ENCODE data around the gene TULP3.

DNA sequence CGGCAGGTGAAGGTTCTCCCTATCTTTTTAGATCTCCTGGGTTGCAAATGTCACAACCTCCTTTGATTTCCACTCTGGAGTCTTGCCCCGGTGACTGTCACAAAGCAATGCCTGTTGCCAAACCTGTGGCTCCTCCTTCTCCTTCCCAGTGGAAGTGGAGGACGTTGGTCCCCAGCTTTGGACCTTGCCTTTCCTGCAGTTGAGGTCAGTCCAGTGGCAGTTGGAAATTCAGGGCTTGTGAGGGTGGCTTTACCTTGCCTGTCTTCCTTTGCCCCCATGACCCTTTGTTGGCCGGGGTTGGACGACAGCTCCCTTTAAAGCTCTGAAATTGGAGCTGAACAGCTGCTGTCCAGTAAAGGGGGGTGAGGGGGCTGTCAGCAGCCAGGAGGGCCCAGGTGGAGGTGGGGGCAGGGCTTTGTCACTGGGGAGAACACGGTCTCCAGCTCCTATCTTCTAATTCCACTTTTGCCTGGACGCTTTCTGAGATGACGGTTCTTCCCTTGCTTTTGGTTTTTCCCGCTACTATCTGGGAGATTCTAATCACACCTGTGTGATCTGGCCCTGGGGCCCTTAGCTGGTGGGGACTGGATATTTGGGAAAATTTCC, 72.6 kb downstream of the TULP3 start:
- TF ChIP-seq, protein P1, sequence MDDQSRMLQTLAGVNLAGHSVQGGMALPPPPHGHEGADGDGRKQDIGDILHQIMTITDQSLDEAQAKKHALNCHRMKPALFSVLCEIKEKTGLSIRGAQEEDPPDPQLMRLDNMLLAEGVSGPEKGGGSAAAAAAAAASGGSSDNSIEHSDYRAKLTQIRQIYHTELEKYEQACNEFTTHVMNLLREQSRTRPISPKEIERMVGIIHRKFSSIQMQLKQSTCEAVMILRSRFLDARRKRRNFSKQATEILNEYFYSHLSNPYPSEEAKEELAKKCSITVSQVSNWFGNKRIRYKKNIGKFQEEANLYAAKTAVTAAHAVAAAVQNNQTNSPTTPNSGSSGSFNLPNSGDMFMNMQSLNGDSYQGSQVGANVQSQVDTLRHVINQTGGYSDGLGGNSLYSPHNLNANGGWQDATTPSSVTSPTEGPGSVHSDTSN (CRISPR knock-in tag; IDR thresholded peaks at IDR 0.05), result no peak
- no peak for TF ChIP-seq ZBTB7A (tag by site-specific recombination; IDR thresholded peaks at IDR 0.05; ENCODE audit: low read depth)
- TF ChIP-seq, protein P2, sequence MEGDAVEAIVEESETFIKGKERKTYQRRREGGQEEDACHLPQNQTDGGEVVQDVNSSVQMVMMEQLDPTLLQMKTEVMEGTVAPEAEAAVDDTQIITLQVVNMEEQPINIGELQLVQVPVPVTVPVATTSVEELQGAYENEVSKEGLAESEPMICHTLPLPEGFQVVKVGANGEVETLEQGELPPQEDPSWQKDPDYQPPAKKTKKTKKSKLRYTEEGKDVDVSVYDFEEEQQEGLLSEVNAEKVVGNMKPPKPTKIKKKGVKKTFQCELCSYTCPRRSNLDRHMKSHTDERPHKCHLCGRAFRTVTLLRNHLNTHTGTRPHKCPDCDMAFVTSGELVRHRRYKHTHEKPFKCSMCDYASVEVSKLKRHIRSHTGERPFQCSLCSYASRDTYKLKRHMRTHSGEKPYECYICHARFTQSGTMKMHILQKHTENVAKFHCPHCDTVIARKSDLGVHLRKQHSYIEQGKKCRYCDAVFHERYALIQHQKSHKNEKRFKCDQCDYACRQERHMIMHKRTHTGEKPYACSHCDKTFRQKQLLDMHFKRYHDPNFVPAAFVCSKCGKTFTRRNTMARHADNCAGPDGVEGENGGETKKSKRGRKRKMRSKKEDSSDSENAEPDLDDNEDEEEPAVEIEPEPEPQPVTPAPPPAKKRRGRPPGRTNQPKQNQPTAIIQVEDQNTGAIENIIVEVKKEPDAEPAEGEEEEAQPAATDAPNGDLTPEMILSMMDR (tag by site-specific recombination; IDR thresholded peaks at IDR 0.05), result no peak
- no peak for TF ChIP-seq ZNF555 (tag by site-specific recombination; conservative IDR thresholded peaks at IDR 0.05)
- TF ChIP-seq, protein P3, sequence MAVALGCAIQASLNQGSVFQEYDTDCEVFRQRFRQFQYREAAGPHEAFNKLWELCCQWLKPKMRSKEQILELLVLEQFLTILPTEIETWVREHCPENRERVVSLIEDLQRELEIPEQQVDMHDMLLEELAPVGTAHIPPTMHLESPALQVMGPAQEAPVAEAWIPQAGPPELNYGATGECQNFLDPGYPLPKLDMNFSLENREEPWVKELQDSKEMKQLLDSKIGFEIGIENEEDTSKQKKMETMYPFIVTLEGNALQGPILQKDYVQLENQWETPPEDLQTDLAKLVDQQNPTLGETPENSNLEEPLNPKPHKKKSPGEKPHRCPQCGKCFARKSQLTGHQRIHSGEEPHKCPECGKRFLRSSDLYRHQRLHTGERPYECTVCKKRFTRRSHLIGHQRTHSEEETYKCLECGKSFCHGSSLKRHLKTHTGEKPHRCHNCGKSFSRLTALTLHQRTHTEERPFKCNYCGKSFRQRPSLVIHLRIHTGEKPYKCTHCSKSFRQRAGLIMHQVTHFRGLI (tag by site-specific recombination; IDR thresholded peaks at IDR 0.05), result no peak
